ENCODE measurements around the gene FBXO33. TPM values are rescaled to one million over a fixed set of nuclear protein-coding genes. Genes with fewer than 3 reads are reported as not detected.

The FBXO33 gene
- total RNA-seq, 2 experiments from 2014 or later = 21.8 TPM

DNA sequence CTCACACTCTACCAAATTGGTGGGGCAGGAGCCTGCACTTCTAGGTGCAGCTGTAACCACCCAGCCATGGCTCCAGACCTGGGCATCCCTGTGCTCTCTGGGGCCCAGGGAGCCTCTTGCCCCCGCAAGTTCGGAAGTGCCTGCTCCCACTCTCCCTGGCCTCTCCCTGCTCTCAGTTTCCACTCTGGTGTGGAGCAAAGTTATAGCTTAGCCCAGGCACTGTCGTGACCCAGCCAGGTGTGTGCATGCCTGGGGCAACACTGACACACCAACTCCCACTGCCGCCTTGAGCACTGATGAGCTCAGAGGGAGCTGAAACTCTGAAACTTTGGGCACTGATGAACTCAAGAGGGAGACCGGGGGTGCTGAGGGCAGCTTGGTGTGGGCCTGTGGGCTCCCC is 8.7 kb upstream of the FBXO33 start:
- no peak for DNase-seq
- H3K36me3 Mint-ChIP-seq = peaks cover 15% of the 10 kb centered on the region
- H3K9me3 Mint-ChIP-seq = peaks cover 4% of the 10 kb centered on the region
- no peak overlapping the region for H3K4me3 Mint-ChIP-seq
- no peak overlapping the region for H3K27ac Mint-ChIP-seq
- H3K4me1 Mint-ChIP-seq = peaks cover 16% of the 10 kb centered on the region
- no peaks in the 10 kb centered on the region for H3K27me3 Mint-ChIP-seq

DNA sequence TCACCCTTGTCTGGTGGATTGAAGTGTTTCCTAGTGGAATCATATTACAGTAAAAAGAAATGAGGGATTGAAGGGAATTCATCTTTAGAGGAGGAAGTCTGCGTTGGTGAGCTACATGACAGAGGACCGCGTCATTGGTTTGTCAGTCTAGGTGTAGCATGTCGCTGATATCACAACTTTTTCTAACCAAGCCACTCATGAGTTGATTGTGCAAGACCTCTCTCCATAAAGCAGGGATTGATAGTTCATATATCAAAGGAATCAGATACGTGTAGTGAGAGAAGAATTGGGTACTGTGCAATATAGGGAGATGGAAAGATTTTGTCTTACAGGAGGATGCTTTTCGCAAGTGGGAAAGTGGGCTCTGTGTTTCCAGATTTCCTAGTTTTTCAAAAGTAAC is 3.0 kb upstream of the FBXO33 start:
- no peaks in the 10 kb centered on the region for H3K9me3 Mint-ChIP-seq
- no peak overlapping the region for H3K27ac Mint-ChIP-seq
- no peak overlapping the region for H3K4me3 Mint-ChIP-seq
- peaks cover 13% of the 10 kb centered on the region for H3K4me1 Mint-ChIP-seq
- no peaks in the 10 kb centered on the region for H3K27me3 Mint-ChIP-seq
- DNase-seq = no peak
- H3K36me3 Mint-ChIP-seq = peaks cover 4% of the 10 kb centered on the region

DNA sequence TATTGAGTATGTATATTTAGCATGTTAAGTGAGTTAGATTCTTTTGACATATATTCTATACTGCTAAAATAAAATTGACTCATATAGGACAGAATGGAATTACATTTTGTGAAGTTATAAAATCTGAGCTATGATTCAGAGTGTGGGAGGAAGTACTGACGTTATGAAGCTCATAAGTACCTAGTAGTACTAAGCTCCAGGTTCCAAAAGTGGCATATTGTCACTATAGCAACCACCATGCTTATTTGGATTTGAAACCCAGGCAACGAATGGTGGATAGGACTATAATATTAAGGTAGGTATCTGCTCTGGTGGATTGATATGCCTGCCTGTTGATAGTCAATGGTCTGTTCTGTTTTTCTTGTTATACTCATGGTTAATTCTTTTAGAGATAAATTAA is 2.2 kb upstream of the FBXO33 start:
- no peak overlapping the region for H3K4me3 Mint-ChIP-seq
- peaks cover 21% of the 10 kb centered on the region for H3K4me1 Mint-ChIP-seq
- peaks cover 6% of the 10 kb centered on the region for H3K36me3 Mint-ChIP-seq
- DNase-seq = no peak
- no peak overlapping the region for H3K27ac Mint-ChIP-seq
- no peaks in the 10 kb centered on the region for H3K27me3 Mint-ChIP-seq
- H3K9me3 Mint-ChIP-seq = no peaks in the 10 kb centered on the region

- peak overlapping the region; percentile 94 for H3K27ac Mint-ChIP-seq
- peaks cover 6% of the 10 kb centered on the region for H3K36me3 Mint-ChIP-seq
- no peaks in the 10 kb centered on the region for H3K9me3 Mint-ChIP-seq
- peak overlapping the region; percentile 87 for H3K4me3 Mint-ChIP-seq
- H3K4me1 Mint-ChIP-seq = peaks cover 29% of the 10 kb centered on the region
- H3K27me3 Mint-ChIP-seq = no peaks in the 10 kb centered on the region
- no peak for DNase-seq
Measured at GRCh38 chr14:39433452-39433813, 1.2 kb upstream of the FBXO33 start.

GRCh38 chr14:39432619-39433451 is 602 bp upstream of the FBXO33 start:
- Mint-ChIP-seq H3K4me3 (peak overlapping the region; percentile 87), H3K9me3 (no peaks in the 10 kb centered on the region), H3K27me3 (no peaks in the 10 kb centered on the region), H3K4me1 (peaks cover 35% of the 10 kb centered on the region), H3K36me3 (peaks cover 6% of the 10 kb centered on the region), H3K27ac (peak overlapping the region; percentile 94)
- peak; percentile 80 for DNase-seq

GRCh38 chr14:39431416-39432178 is 636 bp downstream of the FBXO33 start:
- H3K36me3 Mint-ChIP-seq = peaks cover 6% of the 10 kb centered on the region
- H3K27me3 Mint-ChIP-seq = no peaks in the 10 kb centered on the region
- H3K27ac Mint-ChIP-seq = peak overlapping the region; percentile 100
- H3K9me3 Mint-ChIP-seq = no peaks in the 10 kb centered on the region
- peak; percentile 51 for DNase-seq
- peak overlapping the region; percentile 97 for H3K4me3 Mint-ChIP-seq
- peaks cover 43% of the 10 kb centered on the region for H3K4me1 Mint-ChIP-seq

GRCh38 chr14:39430762-39431415 is 1.3 kb downstream of the FBXO33 start:
- Mint-ChIP-seq H3K36me3 (peaks cover 10% of the 10 kb centered on the region), H3K27ac (peak overlapping the region; percentile 90), H3K4me1 (peaks cover 48% of the 10 kb centered on the region), H3K27me3 (no peaks in the 10 kb centered on the region), H3K9me3 (no peaks in the 10 kb centered on the region), H3K4me3 (peak overlapping the region; percentile 97)
- DNase-seq = no peak

GRCh38 chr14:39428118-39428517 is 4.1 kb downstream of the FBXO33 start:
- H3K4me1 Mint-ChIP-seq = peaks cover 55% of the 10 kb centered on the region
- peaks cover 10% of the 10 kb centered on the region for H3K36me3 Mint-ChIP-seq
- H3K27me3 Mint-ChIP-seq = no peaks in the 10 kb centered on the region
- H3K4me3 Mint-ChIP-seq = no peak overlapping the region
- peak overlapping the region; percentile 57 for H3K27ac Mint-ChIP-seq
- DNase-seq = no peak
- no peaks in the 10 kb centered on the region for H3K9me3 Mint-ChIP-seq

- DNase-seq = no peak
- no peaks in the 10 kb centered on the region for H3K9me3 Mint-ChIP-seq
- H3K4me3 Mint-ChIP-seq = peak overlapping the region; percentile 27
- peaks cover 62% of the 10 kb centered on the region for H3K4me1 Mint-ChIP-seq
- peak overlapping the region; percentile 21 for H3K27ac Mint-ChIP-seq
- H3K36me3 Mint-ChIP-seq = peaks cover 14% of the 10 kb centered on the region
- H3K27me3 Mint-ChIP-seq = no peaks in the 10 kb centered on the region
Measured at GRCh38 chr14:39426605-39427004, 5.6 kb downstream of the FBXO33 start.

GRCh38 chr14:39425947-39426346 is 6.3 kb downstream of the FBXO33 start:
- no peak overlapping the region for H3K4me3 Mint-ChIP-seq
- peaks cover 17% of the 10 kb centered on the region for H3K36me3 Mint-ChIP-seq
- H3K27ac Mint-ChIP-seq = peak overlapping the region; percentile 21
- H3K9me3 Mint-ChIP-seq = no peaks in the 10 kb centered on the region
- H3K4me1 Mint-ChIP-seq = peaks cover 67% of the 10 kb centered on the region
- H3K27me3 Mint-ChIP-seq = no peaks in the 10 kb centered on the region
- DNase-seq = no peak

- Mint-ChIP-seq H3K4me1 (peaks cover 64% of the 10 kb centered on the region), H3K36me3 (peaks cover 27% of the 10 kb centered on the region), H3K27ac (no peak overlapping the region), H3K27me3 (no peaks in the 10 kb centered on the region), H3K9me3 (peaks cover 2% of the 10 kb centered on the region), H3K4me3 (no peak overlapping the region)
- DNase-seq = no peak
Measured at GRCh38 chr14:39423793-39424192, 8.4 kb downstream of the FBXO33 start.

DNA sequence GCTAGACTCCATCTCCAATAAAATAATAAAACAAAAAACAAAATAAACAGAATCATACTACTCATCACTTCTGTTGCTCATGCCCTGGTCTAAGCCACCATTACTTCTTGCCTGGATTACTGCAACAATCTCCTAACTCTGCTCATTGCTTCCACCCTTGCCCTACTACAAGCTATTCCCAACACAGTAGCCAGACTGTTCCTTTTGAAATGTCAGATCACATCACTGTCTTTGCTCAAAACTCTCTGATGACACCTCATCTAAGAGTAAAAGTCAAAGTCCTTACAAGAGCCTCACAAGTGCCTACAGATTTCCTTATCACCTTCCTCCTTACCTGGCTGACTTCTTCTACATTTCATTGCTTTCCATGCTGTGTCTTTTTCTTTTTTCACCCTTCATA is 10.0 kb downstream of the FBXO33 start:
- Mint-ChIP-seq H3K4me3 (no peak overlapping the region), H3K27ac (no peak overlapping the region), H3K9me3 (peaks cover 4% of the 10 kb centered on the region), H3K4me1 (peaks cover 54% of the 10 kb centered on the region), H3K27me3 (no peaks in the 10 kb centered on the region), H3K36me3 (peaks cover 33% of the 10 kb centered on the region)
- no peak for DNase-seq

DNA sequence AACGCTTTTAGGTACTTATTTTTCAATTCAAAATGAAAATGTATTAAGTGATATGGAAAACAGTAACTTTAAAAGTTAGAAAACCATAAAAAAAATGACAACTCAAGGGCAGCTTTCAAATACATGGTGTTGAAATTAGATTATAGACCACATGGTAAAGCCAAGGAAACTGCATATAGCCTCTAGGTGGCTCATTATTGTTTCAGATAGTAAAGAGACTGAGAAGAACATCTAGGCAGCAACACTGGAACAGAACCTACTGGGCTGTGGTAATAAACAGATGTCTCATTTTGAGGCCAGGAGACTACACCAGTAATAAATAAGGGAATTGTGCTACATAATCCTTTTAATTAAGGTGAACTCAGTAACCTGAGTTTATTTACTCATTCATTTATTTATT is 13.0 kb downstream of the FBXO33 start:
- no peak for DNase-seq
- H3K4me1 Mint-ChIP-seq = peaks cover 40% of the 10 kb centered on the region

GRCh38 chr14:39417014-39417413 is 15.2 kb downstream of the FBXO33 start:
- H3K9me3 Mint-ChIP-seq = peaks cover 33% of the 10 kb centered on the region

More for the DNA sequence above, 13.0 kb downstream of the FBXO33 start:
- H3K27ac Mint-ChIP-seq = no peak overlapping the region
- no peaks in the 10 kb centered on the region for H3K27me3 Mint-ChIP-seq
- H3K36me3 Mint-ChIP-seq = peaks cover 54% of the 10 kb centered on the region
- H3K4me3 Mint-ChIP-seq = no peak overlapping the region
- peaks cover 24% of the 10 kb centered on the region for H3K9me3 Mint-ChIP-seq

DNA sequence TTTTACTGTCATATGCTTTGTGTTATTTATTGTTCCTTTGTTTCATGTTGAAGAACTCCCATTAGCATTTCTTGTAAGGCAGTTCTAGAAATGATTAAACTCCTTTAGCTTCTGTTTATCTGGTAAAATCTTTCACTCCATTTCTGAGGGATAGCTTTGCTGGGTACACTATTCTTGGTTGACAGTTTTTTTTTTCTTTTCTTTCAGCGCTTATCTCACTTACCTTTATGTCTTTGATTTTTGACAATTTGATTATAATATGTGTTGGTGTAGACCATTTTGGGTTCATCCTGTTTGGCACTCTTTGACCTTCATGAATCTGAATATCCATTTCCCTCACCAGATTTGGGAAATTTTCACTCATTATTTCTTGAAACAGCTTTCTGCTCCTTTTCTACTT is 16.2 kb downstream of the FBXO33 start:
- no peak for DNase-seq
- Mint-ChIP-seq H3K4me3 (no peak overlapping the region), H3K27me3 (no peaks in the 10 kb centered on the region), H3K27ac (no peak overlapping the region), H3K4me1 (peaks cover 18% of the 10 kb centered on the region), H3K36me3 (peaks cover 70% of the 10 kb centered on the region), H3K9me3 (peaks cover 39% of the 10 kb centered on the region)

More at GRCh38 chr14:39417014-39417413, 15.2 kb downstream of the FBXO33 start:
- Mint-ChIP-seq H3K36me3 (peaks cover 70% of the 10 kb centered on the region), H3K4me3 (no peak overlapping the region), H3K27ac (no peak overlapping the region), H3K27me3 (no peaks in the 10 kb centered on the region), H3K4me1 (peaks cover 25% of the 10 kb centered on the region)
- DNase-seq = no peak

All from activated naive CD8-positive, alpha-beta T cell treated with anti-CD3 and anti-CD28 coated beads for 36 hours (primary cell).